A549 treated with dexamethasone at 1 μM for 4 hours (cell line): ENCODE results near the gene MTX3. TPM values are rescaled to one million over a fixed set of nuclear protein-coding genes. Genes with fewer than 3 reads are reported as not detected.

ENCODE experiments used
- total RNA-seq: library from RNA; stranded (reverse); fragments of 200-300 nt; extraction: Qiagen RNA extraction; gene quantifications from 5 replicates; pipeline ENCODE4 v1.2.3, GENCODE V29; 2022

The MTX3 gene
- 5.7 to 7.8 TPM (median 6.9 TPM) in 5 replicates for total RNA-seq

GRCh38 chr5:79990598-79991507 is at the start of gene MTX3:
MTX3 (minus strand) TSS chr5:79991262; CDS start chr5:79991238, 24 bp downstream.

GRCh38 chr5:80034962-80035821 is 44.1 kb upstream of the MTX3 start, which contains the start of gene THBS4:
THBS4 (plus strand) TSS chr5:80035348; CDS start chr5:80035538, 190 bp downstream.

Other genes starting within 250 kb of the MTX3 start
- 0.09 to 0.33 TPM (median 0.21 TPM) in 4 of 5 replicates, not detected in the other for gene THBS4, start 44.1 kb upstream of the MTX3 start, total RNA-seq